BJ (cell line): Measurements from ENCODE around the gene DAB1. TPM values are rescaled to one million over a fixed set of nuclear protein-coding genes. Genes with fewer than 3 reads are reported as not detected.

Source experiments
- CTCF ChIA-PET: fragments of 350-600 bp; formaldehyde crosslinking; extraction: SDS; loops from one replicate; lab custom pipeline; 2021; ENCODE audit warnings: antibody characterized with exemption, inconsistent platforms; lab: Yijun Ruan, JAX
- POLR2A ChIA-PET: fragments of 300-600 bp; sonication (Branson Sonifier 250); formaldehyde crosslinking; extraction: SDS; loops from one replicate; lab custom pipeline; 2021; ENCODE audit warnings: antibody characterized with exemption; lab: Charles Lee
- DNase-seq: peaks from one replicate; pipeline ENCODE4 v3.0.0-alpha.2; 2011; ENCODE audit warnings: low read depth
- H3K27me3 ChIP-seq: 2 replicates; pipeline ENCODE4 v1.6.0; 2011; ENCODE audit warnings: low read length; ENCODE audit not compliant: control insufficient read depth, insufficient read depth
- H3K36me3 ChIP-seq: 2 replicates; pipeline ENCODE4 v1.5.1; 2011; ENCODE audit warnings: low read length; ENCODE audit not compliant: control insufficient read depth, insufficient read depth
- H3K4me3 ChIP-seq: 2 replicates; pipeline ENCODE4 v1.5.1; 2011; ENCODE audit warnings: low read depth, mild to moderate bottlenecking, control low read depth, low read length
- CTCF ChIP-seq: IDR thresholded peaks from 2 replicates; pipeline ENCODE4 v1.5.1; 2011; ENCODE audit warnings: low read depth, mild to moderate bottlenecking, control low read depth, inconsistent platforms, low read length, moderate library complexity; ENCODE audit not compliant: insufficient read depth
- polyA plus RNA-seq: library from polyadenylated mRNA; depleted of rRNA; stranded (reverse); fragments of >200 nt; gene quantifications from 2 replicates; pipeline ENCODE4 v1.2.3, GENCODE V29; 2011

The DAB1 gene
- polyA plus RNA-seq, 1 experiment = 0.91 TPM

- no peak overlapping the region for H3K4me3 ChIP-seq
- TF ChIP-seq CTCF = no peak
- CTCF ChIA-PET = no interaction called here
- no peaks in the 10 kb centered on the region for H3K27me3 ChIP-seq
- POLR2A ChIA-PET = no interaction called here
- H3K36me3 ChIP-seq = no peaks in the 10 kb centered on the region
- no peak for DNase-seq
Measured at GRCh38 chr1:57321776-57322175, 102.1 kb downstream of the DAB1 start.

- ChIA-PET CTCF (no interaction called here), POLR2A (no interaction called here)
- Histone ChIP-seq H3K27me3 (no peaks in the 10 kb centered on the region), H3K36me3 (no peaks in the 10 kb centered on the region), H3K4me3 (no peak overlapping the region)
- no peak for TF ChIP-seq CTCF
- DNase-seq = no peak
Measured at GRCh38 chr1:57319791-57320190, 104.1 kb downstream of the DAB1 start.

GRCh38 chr1:57319165-57319564 lies 104.7 kb downstream of the DAB1 start:
- ChIA-PET CTCF (no interaction called here), POLR2A (no interaction called here)
- TF ChIP-seq CTCF = no peak
- DNase-seq = peak; percentile 10
- H3K36me3 ChIP-seq = no peaks in the 10 kb centered on the region
- H3K4me3 ChIP-seq = no peak overlapping the region
- no peaks in the 10 kb centered on the region for H3K27me3 ChIP-seq

- ChIA-PET CTCF (no interaction called here), POLR2A (no interaction called here)
- H3K27me3 ChIP-seq = no peaks in the 10 kb centered on the region
- TF ChIP-seq CTCF = no peak
- no peaks in the 10 kb centered on the region for H3K36me3 ChIP-seq
- no peak for DNase-seq
- H3K4me3 ChIP-seq = no peak overlapping the region
Measured at GRCh38 chr1:57316861-57317260, 107.0 kb downstream of the DAB1 start.

- TF ChIP-seq CTCF = no peak
- H3K36me3 ChIP-seq = no peaks in the 10 kb centered on the region
- no peaks in the 10 kb centered on the region for H3K27me3 ChIP-seq
- no peak for DNase-seq
- H3K4me3 ChIP-seq = no peak overlapping the region
- CTCF ChIA-PET = no interaction called here
- POLR2A ChIA-PET = no interaction called here
Measured at GRCh38 chr1:57316291-57316690, 107.6 kb downstream of the DAB1 start.
